Mononuclear cell (primary cell): Measurements from ENCODE around the gene LRP2BP. TPM values are rescaled to one million over a fixed set of nuclear protein-coding genes. Genes with fewer than 3 reads are reported as not detected.
"Not testable (repeated sequence)": the region's sequence is repeated elsewhere in the genome, so short reads cannot be mapped to it uniquely, and the experiment has no call there.

Experiments used
- H3K27me3 ChIP-seq: 2 replicates; pipeline ENCODE4 v1.6.0; 2011; ENCODE audit warnings: low read length, control low read depth; ENCODE audit not compliant: insufficient read depth
- H3K4me1 ChIP-seq: 2 replicates; pipeline ENCODE4 v1.5.1; 2011; ENCODE audit warnings: mild to moderate bottlenecking, low read length, control low read depth; ENCODE audit not compliant: insufficient read depth
- H3K4me3 ChIP-seq: 2 replicates; pipeline ENCODE4 v1.5.1; 2011; ENCODE audit warnings: mild to moderate bottlenecking, low read length, moderate library complexity
- H3K9me3 ChIP-seq: 2 replicates; pipeline ENCODE4 v1.5.1; 2011; ENCODE audit warnings: low read depth, mild to moderate bottlenecking, control low read depth, low read length
- total RNA-seq: library from RNA; depleted of rRNA; stranded (reverse); fragments of >200 nt; gene quantifications from one replicate; pipeline ENCODE4 v1.2.3, GENCODE V29; 2012

The LRP2BP gene
- total RNA-seq, 1 donor: 4.5 TPM

DNA sequence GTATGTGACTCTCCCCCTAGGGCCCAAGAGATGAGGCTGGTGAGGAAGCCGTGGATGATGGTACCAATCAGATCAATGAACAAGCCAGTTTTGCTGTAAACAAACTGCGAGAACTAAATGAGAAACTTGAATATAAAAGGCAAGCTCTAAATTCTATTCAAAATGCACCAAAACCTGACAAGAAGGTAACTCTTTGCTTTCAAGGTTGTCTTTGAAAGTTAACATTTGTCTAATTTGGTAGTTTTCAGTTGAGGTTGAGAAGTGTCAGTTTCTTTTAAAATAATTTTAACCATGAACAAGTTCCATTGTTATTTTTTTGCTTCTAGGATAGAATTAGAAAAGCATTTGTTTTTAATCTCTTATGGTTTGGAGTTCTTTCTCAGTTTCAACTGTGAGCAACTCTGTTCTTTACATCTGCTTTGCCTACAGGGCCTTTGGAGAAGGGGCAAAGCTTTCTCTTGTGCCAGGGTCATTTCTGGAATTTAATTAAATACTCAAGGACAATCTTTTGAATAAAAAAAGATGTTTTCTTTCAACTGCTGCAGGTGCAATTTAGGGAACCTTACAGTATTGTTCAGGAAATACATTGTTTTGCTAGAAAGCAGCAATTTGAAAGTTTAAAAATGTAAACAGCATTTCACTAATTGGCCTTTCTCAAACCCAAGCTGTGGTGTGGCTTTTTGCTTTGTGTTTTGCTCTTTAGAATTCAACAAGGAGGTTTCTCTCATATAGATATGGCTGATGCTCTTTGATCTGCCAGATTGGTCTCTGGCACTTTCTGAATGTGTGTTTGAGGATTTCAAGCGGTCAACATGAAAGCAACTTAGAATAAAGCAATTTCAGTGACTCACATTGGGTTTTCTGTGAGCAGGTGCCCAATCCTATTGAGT is 62.9 kb downstream of the LRP2BP start:
- no peaks in the 10 kb centered on the region for H3K9me3 ChIP-seq
- no peak overlapping the region for H3K4me3 ChIP-seq
- H3K4me1 ChIP-seq: no peaks in the 10 kb centered on the region
- no peaks in the 10 kb centered on the region for H3K27me3 ChIP-seq

- not testable (repeated sequence) for H3K4me3 ChIP-seq, H3K9me3 ChIP-seq, H3K27me3 ChIP-seq, H3K4me1 ChIP-seq
Measured at GRCh38 chr4:185329879-185330510, 65.7 kb downstream of the LRP2BP start.

- no peaks in the 10 kb centered on the region for H3K4me1 ChIP-seq
Measured at GRCh38 chr4:185328586-185328985, 67.1 kb downstream of the LRP2BP start.

GRCh38 chr4:185325721-185326120 is 70.0 kb downstream of the LRP2BP start:
- H3K9me3 ChIP-seq, H3K4me1 ChIP-seq, H3K27me3 ChIP-seq, H3K4me3 ChIP-seq: not testable (repeated sequence)

More at GRCh38 chr4:185328586-185328985, 67.1 kb downstream of the LRP2BP start:
- H3K9me3 ChIP-seq: no peaks in the 10 kb centered on the region
- H3K27me3 ChIP-seq: no peaks in the 10 kb centered on the region
- no peak overlapping the region for H3K4me3 ChIP-seq

GRCh38 chr4:185324361-185324760 is 71.4 kb downstream of the LRP2BP start:
- H3K9me3 ChIP-seq: not testable (repeated sequence)

DNA sequence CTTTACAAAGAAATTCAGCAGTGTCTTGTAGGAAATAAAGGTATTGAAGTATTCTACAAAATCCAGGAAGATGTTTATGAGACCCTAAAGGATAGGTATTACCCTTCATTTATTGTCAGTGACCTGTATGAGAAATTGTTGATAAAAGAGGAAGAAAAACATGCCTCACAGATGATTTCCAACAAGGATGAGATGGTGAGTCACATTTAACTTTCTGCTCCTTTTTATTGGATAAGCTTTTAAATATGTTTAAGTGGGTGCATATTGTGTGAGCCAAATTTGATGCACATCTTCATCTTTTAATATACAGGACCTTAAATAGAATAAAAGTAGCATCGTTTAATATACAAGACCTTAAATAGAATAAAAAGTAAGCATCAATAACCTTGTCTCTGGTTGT is 72.1 kb downstream of the LRP2BP start:
- H3K4me1 ChIP-seq: no peaks in the 10 kb centered on the region
- H3K9me3 ChIP-seq: no peaks in the 10 kb centered on the region
- H3K4me3 ChIP-seq: no peak overlapping the region
- H3K27me3 ChIP-seq: no peaks in the 10 kb centered on the region

More at GRCh38 chr4:185324361-185324760, 71.4 kb downstream of the LRP2BP start:
- H3K27me3 ChIP-seq, H3K4me1 ChIP-seq, H3K4me3 ChIP-seq: not testable (repeated sequence)

DNA sequence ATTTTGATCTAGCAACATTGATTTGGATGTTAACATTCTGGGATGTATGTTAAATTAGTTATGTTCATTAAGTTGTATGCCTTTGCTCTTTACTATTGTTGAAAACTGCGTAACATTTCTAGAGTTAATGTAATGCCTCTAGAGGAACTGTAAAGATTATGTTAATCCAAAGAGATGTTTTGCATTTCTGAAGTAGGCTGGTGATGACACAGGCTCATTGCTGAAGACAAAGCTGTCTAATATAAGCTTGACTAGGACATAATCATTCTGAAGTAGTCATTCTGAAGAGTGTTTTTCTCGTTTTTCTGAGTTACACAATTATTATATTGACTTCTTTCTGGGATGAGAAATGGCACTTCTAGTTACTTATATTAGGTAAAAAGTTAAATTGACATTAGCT is 72.9 kb downstream of the LRP2BP start:
- Histone ChIP-seq H3K27me3 (no peaks in the 10 kb centered on the region), H3K4me3 (no peak overlapping the region), H3K4me1 (no peaks in the 10 kb centered on the region), H3K9me3 (no peaks in the 10 kb centered on the region)

- no peaks in the 10 kb centered on the region for H3K27me3 ChIP-seq
- no peak overlapping the region for H3K4me3 ChIP-seq
- H3K4me1 ChIP-seq: no peaks in the 10 kb centered on the region
- no peaks in the 10 kb centered on the region for H3K9me3 ChIP-seq
Measured at GRCh38 chr4:185318679-185319078, 77.0 kb downstream of the LRP2BP start.

GRCh38 chr4:185317880-185318279 is 77.8 kb downstream of the LRP2BP start:
- Histone ChIP-seq H3K4me3 (no peak overlapping the region), H3K9me3 (no peaks in the 10 kb centered on the region), H3K27me3 (no peaks in the 10 kb centered on the region), H3K4me1 (no peaks in the 10 kb centered on the region)

DNA sequence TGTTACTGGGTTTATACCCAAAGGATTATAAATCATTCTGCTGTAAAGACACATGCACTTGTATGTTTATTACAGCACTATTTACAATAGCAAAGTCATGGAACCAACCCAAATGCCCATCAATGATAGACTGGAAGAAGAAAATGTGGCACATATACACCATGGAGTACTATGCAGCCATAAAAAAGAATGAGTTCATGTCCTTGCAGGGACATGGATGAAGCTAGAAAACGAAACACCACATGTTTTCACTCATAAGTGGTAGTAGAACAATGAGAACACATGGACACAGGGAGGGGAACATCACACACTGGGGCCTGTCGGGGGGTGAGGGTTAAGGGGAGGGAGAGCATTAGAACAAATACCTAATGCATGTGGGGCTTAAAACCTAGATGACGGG is 78.3 kb downstream of the LRP2BP start:
- H3K9me3 ChIP-seq, H3K4me1 ChIP-seq, H3K4me3 ChIP-seq, H3K27me3 ChIP-seq: not testable (repeated sequence)

Other genes starting within 250 kb of the LRP2BP start
- 25.5 TPM for gene CFAP97, start 191.9 kb downstream of the LRP2BP start, total RNA-seq
- gene SNX25, start 186.3 kb downstream of the LRP2BP start, total RNA-seq: 30.1 TPM
- 16.2 TPM for gene ANKRD37, start 917 bp upstream of the LRP2BP start, total RNA-seq
- 14.6 TPM for gene UFSP2, start 30.0 kb upstream of the LRP2BP start, total RNA-seq
- gene CCDC110, start 75.8 kb upstream of the LRP2BP start, total RNA-seq: not detected
- gene PDLIM3, start 139.6 kb upstream of the LRP2BP start, total RNA-seq: 0.10 TPM